ENCODE results near the gene PAF1.
"Not testable (repeated sequence)": the region's sequence is repeated elsewhere in the genome, so short reads cannot be mapped to it uniquely, and the experiment has no call there.

The PAF1 gene

GRCh38 chr19:39381910-39382611 lies 8.8 kb downstream of the PAF1 start:
- no peak for DNase-seq

DNA sequence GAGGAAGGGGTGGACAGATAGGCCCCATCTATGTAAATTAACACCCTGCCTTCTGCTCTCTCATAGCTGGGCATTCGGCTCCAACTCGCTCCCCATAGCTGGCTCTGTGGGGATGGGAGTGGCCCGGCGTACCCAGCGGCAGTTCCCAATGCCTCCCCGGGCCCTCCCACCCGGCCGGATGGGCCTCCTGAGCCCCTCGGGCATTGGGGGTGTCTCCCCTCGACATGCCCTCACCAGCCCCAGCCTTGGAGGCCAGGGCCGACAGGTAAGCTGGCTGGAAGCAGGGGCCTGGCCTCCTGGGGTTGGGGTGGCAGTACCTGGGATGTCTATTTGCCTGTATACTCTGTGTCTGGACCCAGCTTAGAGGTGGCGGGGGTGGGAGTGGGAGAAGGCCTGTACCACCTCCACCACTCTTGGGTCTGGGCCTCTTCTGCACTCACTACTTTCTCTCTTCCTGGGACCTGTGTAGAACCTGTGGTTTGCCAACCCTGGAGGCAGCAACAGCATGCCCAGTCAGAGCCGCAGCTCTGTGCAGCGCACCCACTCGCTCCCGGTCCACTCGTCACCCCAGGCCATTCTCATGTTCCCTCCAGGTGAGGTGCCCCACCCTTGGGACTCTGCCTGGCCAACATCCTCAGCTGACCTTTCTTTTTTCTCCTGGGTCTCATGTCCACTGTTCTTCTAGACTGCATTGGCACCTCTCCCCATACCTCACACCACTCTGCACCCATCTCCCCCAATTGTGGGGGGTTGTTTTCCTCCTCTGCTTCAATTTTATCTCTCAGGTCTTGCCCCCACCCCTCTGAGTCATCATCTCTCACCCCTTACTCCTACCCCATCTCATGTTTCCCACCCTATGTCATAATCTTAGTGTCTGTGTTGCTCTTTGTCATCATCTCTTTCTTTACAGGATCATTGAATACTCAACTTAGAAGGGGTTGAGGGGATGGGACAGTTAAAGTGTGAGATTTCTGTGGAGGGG lies 10.1 kb downstream of the PAF1 start:
- no peak for DNase-seq

DNA sequence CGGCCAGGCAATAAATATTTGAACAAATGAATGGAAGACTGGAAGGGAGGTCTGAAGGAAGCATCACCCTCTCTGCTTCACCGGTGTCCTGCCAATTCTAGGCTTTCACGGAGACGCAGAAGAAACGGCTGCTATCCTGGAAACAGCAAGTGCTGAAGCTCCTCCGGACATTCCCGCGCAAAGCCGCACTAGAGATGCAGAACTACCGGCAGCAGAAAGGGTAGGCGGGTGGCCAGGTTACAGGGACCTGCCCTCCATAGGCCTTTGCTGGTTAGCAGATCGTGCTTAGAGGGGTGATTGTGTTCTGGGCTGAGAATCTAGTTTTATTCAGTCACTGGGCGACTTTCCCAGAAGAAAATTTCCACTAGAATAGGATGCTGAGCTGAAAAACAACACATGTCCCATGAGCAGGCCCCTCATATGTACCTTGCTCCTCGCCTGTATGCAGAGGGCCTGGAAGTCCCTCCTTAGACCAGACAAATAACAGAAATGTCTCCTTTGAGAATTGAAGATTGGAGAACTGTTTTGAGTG lies 11.0 kb downstream of the PAF1 start:
- no peak for DNase-seq

- not testable (repeated sequence) for DNase-seq
These were observed 11.5 kb downstream of the PAF1 start for GRCh38 chr19:39379366-39379765.

DNA sequence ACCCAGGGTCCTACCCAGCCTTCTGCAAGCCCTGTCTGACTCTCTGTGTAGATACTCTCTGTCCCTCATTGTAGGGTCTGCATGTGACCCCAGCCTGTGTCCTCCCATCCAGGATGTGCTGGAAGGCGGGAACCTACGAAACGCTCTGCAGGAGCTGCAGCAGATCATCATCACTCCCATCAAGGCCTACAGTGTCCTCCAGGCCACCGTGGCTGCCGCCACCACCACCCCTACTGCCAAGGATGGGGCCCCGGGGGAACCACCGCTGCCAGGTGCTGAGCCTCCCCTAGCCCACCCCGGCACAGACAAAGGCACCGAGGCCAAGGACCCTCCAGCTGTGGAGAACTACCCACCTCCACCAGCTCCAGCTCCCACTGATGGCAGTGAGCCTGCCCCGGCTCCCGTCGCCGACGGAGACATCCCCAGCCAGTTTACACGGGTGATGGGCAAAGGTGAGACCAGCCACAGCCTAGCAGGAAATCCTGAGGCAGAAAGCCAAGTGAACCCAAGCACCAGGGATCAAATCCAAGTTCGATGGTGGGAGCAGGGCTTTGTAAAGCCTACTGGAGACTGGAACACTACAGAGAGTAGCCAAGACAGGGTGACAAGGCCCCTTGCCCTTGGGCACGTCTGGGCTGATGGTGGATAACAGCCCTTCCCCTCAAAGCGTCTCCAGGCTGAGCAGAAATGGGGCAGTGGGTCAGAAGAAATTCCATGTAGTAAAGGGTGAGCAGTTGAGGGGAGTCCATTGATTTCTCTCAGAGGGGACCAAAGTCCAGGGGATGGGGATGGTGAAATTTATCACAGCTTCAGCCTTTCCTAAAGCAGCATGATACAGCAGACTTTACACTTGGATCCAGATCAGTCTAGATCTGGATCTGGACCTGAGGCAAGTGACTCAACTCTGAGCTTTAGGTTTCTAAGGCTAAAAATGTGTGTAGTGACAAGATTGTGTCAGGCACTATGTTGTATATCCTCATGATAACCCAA lies 13.2 kb downstream of the PAF1 start:
- DNase-seq = no peak

- no peak for DNase-seq
These were observed 15.0 kb downstream of the PAF1 start for GRCh38 chr19:39375929-39376328.

GRCh38 chr19:39372941-39373340 lies 18.0 kb downstream of the PAF1 start:
- DNase-seq = no peak

DNA sequence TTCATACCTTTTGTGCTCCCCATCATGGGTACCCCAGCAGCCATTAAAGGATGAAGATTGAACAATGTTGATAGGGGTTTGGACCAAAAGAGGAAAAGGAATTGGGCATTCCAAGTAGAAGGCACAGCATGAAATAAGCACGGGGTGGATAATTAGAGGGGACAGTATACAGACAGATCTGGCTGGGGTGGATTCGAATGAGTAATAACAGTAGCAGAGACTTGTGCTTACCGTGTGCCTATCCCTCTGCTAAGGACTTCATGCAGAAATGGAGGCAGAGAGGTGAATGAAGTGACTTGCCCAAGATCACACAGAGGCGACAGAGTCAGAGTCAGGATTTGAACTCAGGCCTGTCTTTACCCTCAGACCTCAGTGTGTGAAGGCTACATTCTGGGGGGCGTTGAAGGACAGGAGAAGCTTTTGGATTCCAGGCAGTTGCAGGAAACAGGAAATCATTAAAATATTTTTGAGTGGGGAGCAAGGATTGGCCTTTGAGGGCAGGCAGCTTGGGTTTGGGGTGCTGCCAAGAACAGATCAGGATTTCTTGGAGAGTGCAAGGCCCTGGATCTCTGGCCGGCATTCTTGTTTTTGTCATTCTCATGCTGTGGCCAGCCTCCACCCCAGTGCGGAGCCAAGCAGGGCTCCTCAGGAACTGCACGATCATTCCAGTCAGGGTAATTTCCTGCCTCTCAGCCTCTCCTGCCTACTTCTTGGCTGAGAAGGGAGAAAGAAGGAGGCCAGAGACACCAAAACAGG lies 18.7 kb downstream of the PAF1 start:
- peak; percentile 98 for DNase-seq

- DNase-seq = no peak
These were observed 20.2 kb downstream of the PAF1 start for GRCh38 chr19:39370735-39371134.

- no peak for DNase-seq
These were observed 21.7 kb downstream of the PAF1 start for GRCh38 chr19:39369200-39369599.

DNA sequence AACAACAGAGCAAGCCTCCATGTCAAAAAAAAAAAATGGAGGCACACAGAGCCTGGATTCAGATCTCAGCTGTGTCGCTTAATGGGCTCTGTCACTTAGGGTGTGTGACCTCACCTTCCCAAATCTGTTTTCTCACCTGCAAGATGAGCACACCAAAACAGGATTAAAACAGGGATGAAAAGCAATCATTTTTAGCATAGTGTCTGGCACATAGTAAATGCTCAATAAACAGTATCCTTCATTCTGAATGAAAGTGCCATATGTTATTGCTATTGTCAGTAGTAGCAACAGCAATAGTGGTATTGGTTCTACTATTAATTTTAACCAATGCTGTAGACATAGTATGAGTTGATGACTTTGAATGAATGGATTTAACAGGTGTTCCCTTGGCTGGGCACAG lies 25.4 kb downstream of the PAF1 start:
- no peak for DNase-seq

GRCh38 chr19:39363901-39364457 lies 26.9 kb downstream of the PAF1 start:
- DNase-seq = peak; percentile 70

GRCh38 chr19:39362682-39363657 lies 27.9 kb downstream of the PAF1 start:
- DNase-seq = peak; percentile 74

DNA sequence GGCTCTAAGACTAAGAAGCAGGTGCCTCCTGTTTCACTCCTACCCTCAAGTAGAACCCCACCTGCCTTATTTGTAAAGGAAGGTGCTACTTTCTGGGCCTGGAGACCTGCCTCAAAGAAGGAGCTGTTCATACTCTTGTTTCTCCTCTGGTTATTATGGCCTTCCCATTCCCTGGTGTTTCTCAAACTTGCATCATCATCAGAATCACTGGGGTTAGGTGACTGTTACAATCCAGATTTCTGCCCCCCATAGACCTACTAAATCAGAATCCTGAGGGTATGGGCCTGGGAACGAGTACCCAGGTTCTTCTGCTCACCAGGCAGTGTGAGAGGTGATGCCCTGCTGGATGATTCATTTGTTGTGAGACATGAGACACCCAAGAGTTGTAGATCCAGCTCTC lies 30.3 kb downstream of the PAF1 start:
- no peak for DNase-seq

DNA sequence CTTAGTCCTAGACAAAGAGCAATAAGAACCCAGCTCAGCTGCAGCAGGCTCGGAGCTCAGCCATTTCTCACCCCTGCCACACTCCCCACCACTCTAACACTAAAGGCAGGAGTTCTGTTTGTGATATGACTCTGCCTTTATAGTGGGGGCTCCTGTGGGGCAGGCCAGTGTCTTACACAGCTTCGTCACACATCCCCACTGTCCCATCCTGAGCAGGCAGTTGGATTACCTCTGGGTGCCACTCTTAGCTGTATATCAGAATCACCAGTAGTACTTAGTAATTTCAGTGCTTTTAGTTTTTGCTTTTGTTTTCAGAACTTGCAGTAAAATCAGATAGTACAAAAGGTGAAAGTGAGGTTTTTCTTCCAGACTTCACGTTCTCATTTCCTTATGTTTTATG lies 31.9 kb downstream of the PAF1 start:
- no peak for DNase-seq

DNA sequence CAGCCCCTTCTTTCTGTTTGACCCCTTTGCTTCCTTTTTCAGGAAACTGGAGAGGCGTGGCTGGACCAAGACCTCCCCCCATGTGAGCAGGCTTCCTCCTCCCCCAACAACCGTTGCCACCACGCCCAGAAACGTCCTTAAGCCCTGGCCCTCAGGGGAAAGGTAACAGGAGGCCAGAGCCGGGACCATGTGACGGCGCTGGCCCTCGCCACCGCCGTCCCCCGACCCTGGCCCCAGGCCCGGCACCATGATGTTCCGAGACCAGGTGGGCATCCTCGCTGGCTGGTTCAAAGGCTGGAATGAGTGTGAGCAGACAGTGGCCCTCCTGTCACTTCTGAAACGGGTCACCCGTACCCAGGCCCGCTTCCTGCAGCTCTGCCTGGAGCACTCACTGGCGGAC lies 34.3 kb downstream of the PAF1 start:
- no peak for DNase-seq

- no peak for DNase-seq
These were observed 34.8 kb downstream of the PAF1 start for GRCh38 chr19:39356073-39356472.

- DNase-seq = no peak
These were observed 35.7 kb downstream of the PAF1 start for GRCh38 chr19:39355253-39355652.

DNA sequence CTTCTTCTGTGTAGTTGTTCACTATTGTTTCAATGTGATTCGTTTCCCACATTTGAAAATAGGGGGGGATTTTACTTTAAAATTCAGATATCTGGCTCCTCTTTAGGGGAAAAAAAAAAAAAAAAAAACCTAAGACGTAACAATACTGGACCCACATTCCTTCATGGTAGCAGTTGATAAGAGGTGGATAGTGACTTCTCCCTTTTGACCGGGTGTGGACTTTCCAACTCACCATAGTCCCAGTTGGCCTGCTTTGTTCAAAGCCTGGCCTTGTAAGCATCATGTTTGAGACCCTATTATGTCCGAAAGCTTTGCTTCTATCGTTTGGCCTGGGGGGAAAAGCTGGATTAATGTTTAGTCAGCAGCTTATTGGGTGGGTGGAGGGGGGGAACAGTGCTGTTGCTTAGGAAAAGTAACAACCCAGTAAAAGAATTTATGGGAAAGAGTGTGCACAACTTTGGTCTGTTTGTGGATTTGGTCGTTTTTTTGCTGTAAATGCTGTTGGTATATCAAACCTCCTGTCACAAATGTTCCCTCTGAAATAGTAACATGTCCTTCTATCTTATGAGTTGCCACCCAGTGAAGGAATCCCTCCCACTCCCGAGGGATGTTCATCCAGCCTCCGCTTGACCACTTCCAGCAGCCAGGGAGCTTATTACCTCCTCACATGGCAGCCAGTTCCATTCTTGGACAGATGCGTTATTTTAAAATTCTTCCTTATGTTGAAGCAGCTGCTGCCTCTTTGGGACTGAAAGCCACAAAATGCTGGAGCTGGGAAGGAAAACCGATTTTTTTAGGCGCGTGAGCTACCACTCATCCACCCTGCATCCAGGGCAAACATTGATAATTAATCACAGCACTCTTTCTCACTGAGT lies 38.3 kb downstream of the PAF1 start:
- DNase-seq = peak; percentile 25

All from fibroblast of upper back skin (primary cell).